ENCODE data around the gene SEMA3C.

Gene SEMA3C

GRCh38 chr7:80731281-80731680 lies 187.6 kb downstream of the SEMA3C start:
- DNase-seq, result no peak

- DNase-seq, result no peak
These were observed 189.1 kb downstream of the SEMA3C start for GRCh38 chr7:80729591-80730320.

GRCh38 chr7:80726666-80727065 lies 192.2 kb downstream of the SEMA3C start:
- no peak for DNase-seq

DNA sequence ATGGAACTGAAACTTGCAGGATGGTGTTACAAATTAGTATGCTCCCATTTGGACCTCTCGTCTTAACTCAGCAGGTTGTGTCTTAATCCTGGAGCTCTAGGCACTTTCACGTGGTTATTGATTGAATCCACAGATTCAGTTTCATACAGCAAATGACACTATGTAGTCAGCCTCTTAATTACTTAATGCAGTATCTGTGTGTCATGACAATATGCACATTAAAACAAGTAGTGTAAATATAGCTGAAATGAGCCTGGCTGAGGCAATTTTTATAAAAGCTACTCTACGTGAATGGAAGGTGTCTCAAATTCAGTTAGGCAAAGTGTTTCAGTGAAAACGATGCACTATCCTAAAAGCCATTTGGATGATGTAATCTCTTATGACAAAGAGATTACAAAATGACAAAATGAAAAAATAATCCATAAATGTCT lies 193.7 kb downstream of the SEMA3C start:
- DNase-seq, result no peak

DNA sequence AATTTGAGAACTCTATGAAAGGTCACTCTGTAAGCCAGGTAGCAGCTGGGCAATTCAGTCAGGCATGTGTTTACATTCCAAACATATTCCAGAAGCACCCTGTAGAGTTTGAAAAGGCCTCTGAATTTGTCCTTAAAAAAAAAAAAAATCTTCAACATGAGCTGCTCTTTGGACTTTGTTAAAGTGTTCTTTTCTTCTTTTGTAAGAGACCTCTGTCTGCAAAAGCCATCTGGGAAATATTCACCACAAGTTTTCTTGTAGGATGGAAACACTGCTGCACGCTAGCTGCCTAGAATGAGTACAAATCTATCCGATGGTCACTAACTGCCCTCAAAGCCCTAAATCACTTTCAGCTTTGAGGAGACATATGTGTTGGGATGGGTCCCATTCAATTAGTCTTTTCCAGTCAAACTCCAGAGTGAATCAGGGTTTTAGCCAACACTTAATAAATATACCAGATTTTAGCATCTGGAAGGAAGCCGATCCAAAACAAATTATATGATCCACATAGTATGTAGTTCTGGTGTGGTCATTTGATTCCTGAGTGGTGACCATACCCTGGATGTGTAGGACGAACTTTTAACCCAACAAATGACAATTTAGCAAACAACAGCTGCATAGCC lies 194.5 kb downstream of the SEMA3C start:
- no peak for DNase-seq

DNA sequence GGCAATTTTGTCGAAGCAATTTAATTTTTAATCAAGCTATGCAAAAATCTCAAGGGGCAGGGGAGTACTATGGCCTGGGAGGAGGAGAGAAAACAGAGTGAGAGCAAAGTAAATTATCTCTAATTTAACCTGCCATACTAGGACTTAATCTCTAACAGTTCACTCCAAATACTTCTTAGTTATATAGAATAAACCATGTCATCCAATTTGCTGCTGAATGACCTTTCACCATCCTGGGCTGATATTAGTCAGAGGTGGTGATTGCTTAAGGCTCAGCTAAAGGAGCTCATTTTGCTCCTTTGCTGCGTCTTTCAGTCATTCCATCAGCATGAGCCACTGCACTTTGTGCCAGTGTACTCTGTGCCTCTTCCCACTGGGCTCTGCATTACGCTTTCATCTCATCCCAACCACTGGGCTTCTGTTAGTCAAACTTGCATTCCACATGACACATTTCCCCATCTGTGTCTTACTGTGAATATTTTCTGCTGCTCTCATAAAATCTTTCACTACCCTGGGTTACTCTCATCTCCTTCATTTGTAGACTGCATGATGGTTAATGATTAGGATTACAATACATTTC lies 196.1 kb downstream of the SEMA3C start:
- DNase-seq, result no peak

GRCh38 chr7:80721883-80722615 lies 196.8 kb downstream of the SEMA3C start:
- no peak for DNase-seq

GRCh38 chr7:80720146-80720545 lies 198.7 kb downstream of the SEMA3C start:
- DNase-seq, result no peak

DNA sequence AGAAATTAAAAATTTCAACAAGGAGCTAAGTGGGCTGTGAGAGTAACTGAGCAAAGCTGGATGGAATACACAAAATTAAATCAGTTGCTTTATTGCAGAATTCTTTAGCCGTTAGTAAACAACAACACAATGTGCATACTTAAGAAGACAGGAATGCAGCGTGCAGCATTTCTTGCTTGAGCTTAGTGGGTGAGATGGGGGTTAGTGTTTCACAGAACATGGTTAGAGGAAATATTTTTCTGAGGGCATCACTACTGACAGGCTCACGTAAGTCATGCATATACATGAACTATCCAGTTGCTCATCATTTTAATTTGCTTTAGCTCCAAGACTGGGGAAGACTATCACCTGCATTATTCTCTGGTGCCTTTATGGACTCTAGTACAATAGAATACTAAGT lies 199.6 kb downstream of the SEMA3C start:
- no peak for DNase-seq

- DNase-seq, result no peak
These were observed 207.3 kb downstream of the SEMA3C start for GRCh38 chr7:80711531-80711930.

- DNase-seq, result no peak
These were observed 210.7 kb downstream of the SEMA3C start for GRCh38 chr7:80708123-80708522.

DNA sequence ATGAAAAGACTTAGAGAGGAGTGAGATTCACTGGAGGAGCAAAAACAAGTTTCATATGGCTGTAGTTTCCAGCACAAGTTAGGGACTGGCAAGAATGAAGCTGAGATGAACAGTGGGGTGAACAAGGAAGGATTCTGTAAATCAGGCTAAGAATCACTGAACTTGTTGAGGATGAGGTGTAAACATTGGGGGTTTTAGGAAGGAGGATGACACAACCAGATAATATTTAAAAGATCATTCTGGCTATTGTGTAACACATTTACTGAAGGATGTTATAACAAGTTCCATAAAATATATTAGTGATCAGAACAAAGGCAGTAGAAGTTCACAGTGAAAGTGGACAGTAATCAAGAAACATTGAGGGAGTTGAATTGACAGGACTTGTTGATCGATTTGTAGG lies 211.5 kb downstream of the SEMA3C start:
- DNase-seq, result no peak

DNA sequence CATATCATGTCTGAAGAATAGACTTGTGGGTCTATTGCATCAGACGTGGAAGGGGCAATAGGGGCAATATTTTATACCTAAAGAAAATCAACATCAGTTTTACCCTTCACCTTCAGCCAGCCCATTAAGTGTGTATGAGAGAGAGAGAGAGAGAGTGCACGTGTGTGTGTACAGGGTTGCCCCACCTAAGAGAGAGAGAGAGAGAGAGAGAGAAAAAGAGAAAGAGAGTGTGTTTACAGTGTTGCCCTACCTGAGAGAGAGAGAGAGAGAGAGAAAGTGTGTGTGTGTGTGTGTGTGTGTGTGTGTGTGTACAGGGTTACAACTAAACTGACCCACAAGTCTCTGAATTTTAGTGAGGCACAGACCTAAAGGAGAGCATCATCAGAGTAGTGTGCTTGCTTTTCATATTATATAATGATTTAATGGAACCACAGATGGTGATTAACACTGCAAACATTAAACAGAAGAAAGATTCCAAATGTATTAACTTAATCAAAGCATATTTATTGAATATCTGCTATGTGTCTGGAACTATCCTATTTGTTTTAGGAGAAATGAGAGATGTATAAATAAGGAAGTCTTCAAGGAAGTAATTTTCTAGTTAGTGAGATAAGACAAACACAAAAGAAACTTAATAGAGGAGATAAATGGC lies 213.6 kb downstream of the SEMA3C start:
- DNase-seq, result no peak

DNA sequence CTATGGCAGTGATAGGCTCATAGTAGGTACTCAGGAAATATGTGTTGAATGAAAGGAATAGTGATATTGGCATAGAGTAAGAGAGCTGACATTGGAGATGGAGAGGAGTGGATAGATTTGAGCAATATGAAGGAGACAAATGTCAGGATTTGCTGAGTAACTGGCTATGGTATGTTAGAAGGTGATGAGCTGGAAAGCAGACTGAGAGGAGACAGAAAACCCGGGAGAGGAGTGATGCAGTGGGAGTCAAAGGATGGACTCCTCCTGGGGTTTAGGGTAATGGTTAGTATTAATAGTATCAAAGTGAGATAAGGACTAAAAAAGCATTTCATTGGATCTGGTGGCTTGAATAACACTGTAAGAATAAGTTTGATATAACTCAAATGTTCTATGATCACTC lies 215.6 kb downstream of the SEMA3C start:
- DNase-seq, result no peak

DNA sequence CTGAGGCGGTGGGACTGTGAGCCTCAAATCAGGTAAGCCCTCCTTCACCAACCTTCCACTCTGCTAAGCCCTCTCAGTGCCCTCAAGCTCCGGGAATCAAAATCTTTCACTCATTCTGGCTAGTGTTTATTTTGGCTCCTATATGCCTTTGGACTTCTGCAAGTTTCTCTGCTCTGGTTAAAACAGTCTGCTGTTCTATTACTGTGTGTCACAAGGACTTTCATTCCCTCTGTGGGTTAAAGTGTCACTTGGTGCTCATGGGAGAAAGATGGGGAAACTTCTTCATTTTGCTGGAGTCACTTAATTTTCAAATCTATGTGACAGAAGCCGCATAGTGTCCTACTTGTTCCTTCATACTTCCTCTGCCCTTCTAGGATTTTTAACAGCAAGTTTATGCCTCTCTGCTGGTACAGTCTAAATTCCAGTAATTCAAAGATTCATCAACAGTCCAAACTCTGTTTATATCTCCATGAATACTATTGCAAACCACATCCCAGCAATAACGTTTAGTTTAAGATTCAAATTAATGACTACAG lies 219.1 kb downstream of the SEMA3C start:
- DNase-seq, result no peak

- peak; percentile 41 for DNase-seq
These were observed 219.7 kb downstream of the SEMA3C start for GRCh38 chr7:80699045-80699638.

Measured in NCI-H510A treated with DMSO at 0.1 percent for 48 hours (cell line).